ENCODE data around the gene DGKA.

DNA sequence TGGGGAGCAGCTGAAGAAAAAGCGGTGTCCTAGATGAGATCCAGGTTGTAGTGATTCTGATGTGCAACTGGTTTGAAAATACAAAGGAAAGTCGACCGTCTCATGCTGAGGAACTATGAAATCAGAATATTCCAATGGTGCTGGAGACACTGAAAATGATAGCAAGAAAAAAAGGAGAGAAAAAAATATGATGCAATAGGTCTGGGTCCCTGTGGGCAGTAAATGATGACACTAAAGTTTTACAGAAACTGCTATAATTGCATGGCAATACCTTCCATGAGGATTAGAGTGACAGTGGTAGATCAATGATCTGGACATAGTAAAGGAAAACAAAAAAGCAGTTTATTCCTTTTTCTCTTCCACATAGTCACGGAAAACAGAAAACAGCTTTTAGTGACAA, 5.6 kb upstream of the DGKA start:
- TF ChIP-seq, protein P1, sequence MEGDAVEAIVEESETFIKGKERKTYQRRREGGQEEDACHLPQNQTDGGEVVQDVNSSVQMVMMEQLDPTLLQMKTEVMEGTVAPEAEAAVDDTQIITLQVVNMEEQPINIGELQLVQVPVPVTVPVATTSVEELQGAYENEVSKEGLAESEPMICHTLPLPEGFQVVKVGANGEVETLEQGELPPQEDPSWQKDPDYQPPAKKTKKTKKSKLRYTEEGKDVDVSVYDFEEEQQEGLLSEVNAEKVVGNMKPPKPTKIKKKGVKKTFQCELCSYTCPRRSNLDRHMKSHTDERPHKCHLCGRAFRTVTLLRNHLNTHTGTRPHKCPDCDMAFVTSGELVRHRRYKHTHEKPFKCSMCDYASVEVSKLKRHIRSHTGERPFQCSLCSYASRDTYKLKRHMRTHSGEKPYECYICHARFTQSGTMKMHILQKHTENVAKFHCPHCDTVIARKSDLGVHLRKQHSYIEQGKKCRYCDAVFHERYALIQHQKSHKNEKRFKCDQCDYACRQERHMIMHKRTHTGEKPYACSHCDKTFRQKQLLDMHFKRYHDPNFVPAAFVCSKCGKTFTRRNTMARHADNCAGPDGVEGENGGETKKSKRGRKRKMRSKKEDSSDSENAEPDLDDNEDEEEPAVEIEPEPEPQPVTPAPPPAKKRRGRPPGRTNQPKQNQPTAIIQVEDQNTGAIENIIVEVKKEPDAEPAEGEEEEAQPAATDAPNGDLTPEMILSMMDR (conservative IDR thresholded peaks at IDR 0.05; ENCODE audit: low read depth in 2 of 2) = no peak
- TF ChIP-seq POLR2AphosphoS5 (IDR thresholded peaks at IDR 0.05; ENCODE audit: low read depth) (no peak), JUNB (IDR thresholded peaks at IDR 0.05; ENCODE audit: unreplicated experiment) (no peak)
- TF ChIP-seq, protein P2, sequence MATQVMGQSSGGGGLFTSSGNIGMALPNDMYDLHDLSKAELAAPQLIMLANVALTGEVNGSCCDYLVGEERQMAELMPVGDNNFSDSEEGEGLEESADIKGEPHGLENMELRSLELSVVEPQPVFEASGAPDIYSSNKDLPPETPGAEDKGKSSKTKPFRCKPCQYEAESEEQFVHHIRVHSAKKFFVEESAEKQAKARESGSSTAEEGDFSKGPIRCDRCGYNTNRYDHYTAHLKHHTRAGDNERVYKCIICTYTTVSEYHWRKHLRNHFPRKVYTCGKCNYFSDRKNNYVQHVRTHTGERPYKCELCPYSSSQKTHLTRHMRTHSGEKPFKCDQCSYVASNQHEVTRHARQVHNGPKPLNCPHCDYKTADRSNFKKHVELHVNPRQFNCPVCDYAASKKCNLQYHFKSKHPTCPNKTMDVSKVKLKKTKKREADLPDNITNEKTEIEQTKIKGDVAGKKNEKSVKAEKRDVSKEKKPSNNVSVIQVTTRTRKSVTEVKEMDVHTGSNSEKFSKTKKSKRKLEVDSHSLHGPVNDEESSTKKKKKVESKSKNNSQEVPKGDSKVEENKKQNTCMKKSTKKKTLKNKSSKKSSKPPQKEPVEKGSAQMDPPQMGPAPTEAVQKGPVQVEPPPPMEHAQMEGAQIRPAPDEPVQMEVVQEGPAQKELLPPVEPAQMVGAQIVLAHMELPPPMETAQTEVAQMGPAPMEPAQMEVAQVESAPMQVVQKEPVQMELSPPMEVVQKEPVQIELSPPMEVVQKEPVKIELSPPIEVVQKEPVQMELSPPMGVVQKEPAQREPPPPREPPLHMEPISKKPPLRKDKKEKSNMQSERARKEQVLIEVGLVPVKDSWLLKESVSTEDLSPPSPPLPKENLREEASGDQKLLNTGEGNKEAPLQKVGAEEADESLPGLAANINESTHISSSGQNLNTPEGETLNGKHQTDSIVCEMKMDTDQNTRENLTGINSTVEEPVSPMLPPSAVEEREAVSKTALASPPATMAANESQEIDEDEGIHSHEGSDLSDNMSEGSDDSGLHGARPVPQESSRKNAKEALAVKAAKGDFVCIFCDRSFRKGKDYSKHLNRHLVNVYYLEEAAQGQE (IDR thresholded peaks at IDR 0.05; ENCODE audit: unreplicated experiment) = no peak

All from GM23338 (cell line).